Dendritic cell treated with granulocyte-macrophage colony-stimulating factor and Interleukin-4, amounts not matched to agents 40 ng/mL and 50 ng/mL, for 4 days (primary cell): ENCODE measurements around the gene FGF16.
"Not testable (repeated sequence)": the region's sequence is repeated elsewhere in the genome, so short reads cannot be mapped to it uniquely, and the experiment has no call there.

Experiments
- H3K27ac Mint-ChIP-seq: one replicate; pipeline ENCODE4 v1.8.0; 2022; ENCODE audit warnings: mild to moderate bottlenecking, mixed read lengths
- H3K27me3 Mint-ChIP-seq: one replicate; pipeline ENCODE4 v1.8.0; 2022; ENCODE audit warnings: mild to moderate bottlenecking, mixed read lengths
- H3K36me3 Mint-ChIP-seq: one replicate; pipeline ENCODE4 v1.8.0; 2022; ENCODE audit warnings: low read depth, mixed read lengths
- H3K4me1 Mint-ChIP-seq: one replicate; pipeline ENCODE4 v1.8.0; 2022; ENCODE audit warnings: low read depth, mixed read lengths
- H3K4me3 Mint-ChIP-seq: one replicate; pipeline ENCODE4 v1.8.0; 2022; ENCODE audit warnings: mild to moderate bottlenecking, moderate library complexity, mixed read lengths
- H3K9me3 Mint-ChIP-seq: one replicate; pipeline ENCODE4 v1.8.0; 2022; ENCODE audit warnings: mixed read lengths
- intact Hi-C: fragments of 100-400 bp; cut with micrococcal nuclease; formaldehyde crosslinking; loops from one replicate; pipeline ENCODE4 v1.15.0; 2022

FGF16 gene

GRCh38 chrX:77493677-77494553 lies 46.7 kb downstream of the FGF16 start:
- peaks cover 9% of the 10 kb centered on the region for H3K9me3 Mint-ChIP-seq
- peaks cover 1% of the 10 kb centered on the region for H3K27me3 Mint-ChIP-seq
- no peak overlapping the region for H3K27ac Mint-ChIP-seq
- no peaks in the 10 kb centered on the region for H3K4me1 Mint-ChIP-seq
- no peak overlapping the region for H3K4me3 Mint-ChIP-seq
- no peaks in the 10 kb centered on the region for H3K36me3 Mint-ChIP-seq
- intact Hi-C loops: no loop called here

- H3K27ac Mint-ChIP-seq, H3K27me3 Mint-ChIP-seq, H3K9me3 Mint-ChIP-seq, H3K4me1 Mint-ChIP-seq, H3K4me3 Mint-ChIP-seq, intact Hi-C loops, H3K36me3 Mint-ChIP-seq: not testable (repeated sequence)
Observed at GRCh38 chrX:77500164-77500563, 53.0 kb downstream of the FGF16 start.

GRCh38 chrX:77502951-77503525 lies 55.8 kb downstream of the FGF16 start:
- Mint-ChIP-seq H3K9me3 (no peaks in the 10 kb centered on the region), H3K4me3 (no peak overlapping the region), H3K27me3 (no peaks in the 10 kb centered on the region), H3K4me1 (peaks cover 6% of the 10 kb centered on the region), H3K36me3 (peaks cover under 1% of the 10 kb centered on the region), H3K27ac (no peak overlapping the region)
- intact Hi-C loops: no loop called here

- intact Hi-C loops: no loop called here
- Mint-ChIP-seq H3K27ac (no peak overlapping the region), H3K4me3 (no peak overlapping the region), H3K27me3 (no peaks in the 10 kb centered on the region), H3K9me3 (no peaks in the 10 kb centered on the region), H3K4me1 (peaks cover 6% of the 10 kb centered on the region), H3K36me3 (peaks cover 19% of the 10 kb centered on the region)
Observed at GRCh38 chrX:77505227-77505626, 58.0 kb downstream of the FGF16 start.
